Thyroid gland (tissue), 4 donors: ENCODE measurements around the gene NR2F1-AS1. TPM values are rescaled to one million over a fixed set of nuclear protein-coding genes. Genes with fewer than 3 reads are reported as not detected.

Source experiments
- DNase-seq, 2 donors: peaks; one replicate each; pipeline ENCODE4 v3.0.0-alpha.2; 2019
- H3K27ac ChIP-seq, 3 donors: fragments of 200-600 bp; sonication (generic); 1 replicate in 2 of 3; 2 replicates in 1 of 3; pipeline ENCODE4 v1.5.1; 2016 to 2019; ENCODE audit warnings: mild to moderate bottlenecking in 1 of 3, moderate library complexity in 1 of 3
- H3K27me3 ChIP-seq: fragments of 200-600 bp; sonication (generic); one replicate; pipeline ENCODE4 v1.5.1; 2019
- H3K36me3 ChIP-seq, 2 donors: fragments of 200-600 bp; sonication (generic); one replicate each; pipeline ENCODE4 v1.5.1; 2016 to 2019
- H3K4me1 ChIP-seq, 2 donors: fragments of 200-600 bp; sonication (generic); one replicate each; pipeline ENCODE4 v1.5.1; 2017 to 2019
- H3K4me3 ChIP-seq, 3 donors: fragments of 200-600 bp; sonication (generic); replicated peaks in 1 of 3; 1 replicate in 2 of 3; 2 replicates in 1 of 3; pipeline ENCODE4 v1.5.1; 2016; ENCODE audit warnings: mild to moderate bottlenecking in 1 of 3
- H3K9me3 ChIP-seq: fragments of 200-600 bp; sonication (generic); one replicate; pipeline ENCODE4 v1.5.1; 2017
- CTCF ChIP-seq, 6 experiments: fragments of 200-600 bp in 3 of 6; fragments of 450-650 bp in 3 of 6; sonication (generic) in 3 of 6; IDR thresholded peaks; one replicate each; pipeline ENCODE4 v1.5.1; 2016 to 2019; ENCODE audit warnings: antibody characterized with exemption in 6 of 6, mild to moderate bottlenecking in 2 of 6, inconsistent platforms in 1 of 6, moderate library complexity in 1 of 6
- POLR2A ChIP-seq, 2 donors: fragments of 450-650 bp; IDR thresholded peaks; one replicate each; pipeline ENCODE4 v1.6.1; 2017; ENCODE audit warnings: antibody characterized with exemption in 2 of 2, mild to moderate bottlenecking in 2 of 2, moderate library complexity in 1 of 2
- WGBS, 2 donors: methylation state at CpG; one replicate each; pipeline ENCODE4 v1.1.5; 2017; 5-methylcytosine and 5-hydroxymethylcytosine counted together
- intact Hi-C: fragments of 100-400 bp; cut with DNase I; formaldehyde crosslinking; loops from one replicate; pipeline ENCODE4 v1.15.1; 2023
- total RNA-seq, 4 donors: library from RNA; depleted of rRNA; stranded (reverse); fragments of >200 nt; gene quantifications; one replicate each; pipeline ENCODE4 v1.2.3, GENCODE V29; 2016

Gene NR2F1-AS1
- total RNA-seq, 4 donors from 2014 or later: 4.1 to 13.8 (median 10.1) TPM

DNA sequence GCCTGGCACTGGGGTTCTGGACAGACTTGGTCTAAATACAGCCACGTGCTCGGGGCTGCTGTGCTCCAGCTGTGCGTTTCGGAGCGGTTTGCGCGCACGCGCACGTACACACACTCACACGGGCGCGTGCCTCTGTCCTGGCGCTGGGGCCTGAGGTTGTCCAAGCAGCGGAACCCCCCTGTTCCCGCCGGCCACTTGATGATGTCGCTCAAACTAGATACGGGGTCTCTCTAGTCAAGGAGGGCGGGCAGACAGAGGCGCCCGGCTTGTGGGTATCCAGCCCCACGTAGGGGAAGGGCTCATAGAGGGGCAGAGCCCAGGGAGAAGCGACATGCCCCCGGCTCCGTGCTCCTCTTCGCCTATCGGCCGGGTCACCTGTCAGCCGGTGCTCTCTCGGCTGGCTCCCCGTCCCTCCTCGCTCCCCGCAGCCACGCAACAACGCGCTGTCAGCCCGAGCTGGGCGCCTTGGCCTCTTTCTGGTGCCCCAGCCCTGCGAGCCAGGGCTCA is 8.9 kb downstream of the NR2F1-AS1 start:
- Histone ChIP-seq H3K9me3 (no peaks in the 10 kb centered on the region), H3K4me1 (peaks cover 12 to 19% of the 10 kb centered on the region in 2 donors), H3K27me3 (peaks cover 21% of the 10 kb centered on the region), H3K27ac (peak overlapping the region; percentile 10 to 45 (median 23)), H3K4me3 (peak overlapping the region in 1 of 3 donors; percentile 14), H3K36me3 (no peaks in the 10 kb centered on the region)
- DNase-seq: no peak
- no peak for TF ChIP-seq POLR2A (IDR thresholded peaks at IDR 0.05)
- TF ChIP-seq CTCF (IDR thresholded peaks at IDR 0.05): no peak
- WGBS, 2 donors: 3 to 28% methylated on average over 20 to 25 of the region's 40 CpGs
- intact Hi-C loops: loop anchor here (10.0 kb wide), 1 partner anchor 487 kb away; no protein-coding TSS in a partner anchor

DNA sequence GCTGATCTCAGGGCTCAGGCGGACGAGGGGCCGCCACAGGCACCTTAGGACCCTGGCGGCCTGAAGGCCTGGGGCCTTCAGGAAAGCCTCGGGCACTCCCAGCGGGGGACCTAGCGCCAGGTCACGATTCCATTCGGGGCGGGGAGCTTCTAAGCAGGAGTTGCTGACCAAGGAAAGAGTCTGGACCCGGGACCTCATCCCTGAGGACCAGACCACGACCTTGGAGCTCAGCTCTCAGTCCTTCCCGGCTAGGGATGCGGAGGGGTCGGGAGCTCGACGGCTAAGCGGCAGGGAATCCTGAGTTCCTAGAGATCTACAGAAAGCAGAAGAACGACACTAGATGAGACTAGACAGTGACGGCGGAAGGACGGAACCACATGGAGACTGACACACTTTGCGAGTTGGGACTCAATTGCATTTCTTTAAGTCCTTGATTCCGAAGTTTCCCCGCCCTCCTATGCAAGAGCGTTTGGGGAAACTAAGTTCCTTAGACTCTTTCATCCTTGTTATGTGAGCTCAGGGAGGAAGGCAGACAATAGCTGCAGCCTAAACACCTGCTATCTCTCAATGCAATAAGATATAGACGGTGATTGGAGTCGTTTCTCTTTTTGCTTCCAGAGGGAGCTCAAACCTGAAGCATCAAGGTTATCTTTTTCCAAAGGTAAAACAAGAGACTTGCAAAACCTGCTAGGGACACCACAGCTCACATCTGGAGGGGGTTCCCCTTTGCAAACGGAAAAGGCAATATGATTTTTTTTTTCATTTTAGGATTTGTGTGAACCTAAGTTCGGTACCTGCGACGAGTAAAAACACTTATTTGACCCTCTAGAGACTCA is 9.7 kb downstream of the NR2F1-AS1 start:
- peaks cover 12 to 19% of the 10 kb centered on the region in 2 donors for H3K4me1 ChIP-seq
- peak overlapping the region in 1 of 3 donors; percentile 19 for H3K27ac ChIP-seq
- intact Hi-C loops: loop anchor here (10.0 kb wide), 1 partner anchor 487 kb away; no protein-coding TSS in a partner anchor
- WGBS, 2 donors: 52 to 62% methylated on average over 16 to 23 of the region's 32 CpGs
- TF ChIP-seq POLR2A (IDR thresholded peaks at IDR 0.05): no peak
- no peak for TF ChIP-seq CTCF (IDR thresholded peaks at IDR 0.05)
- no peaks in the 10 kb centered on the region for H3K36me3 ChIP-seq
- H3K9me3 ChIP-seq: no peaks in the 10 kb centered on the region
- DNase-seq: no peak
- H3K27me3 ChIP-seq: peaks cover 21% of the 10 kb centered on the region
- H3K4me3 ChIP-seq: no peak overlapping the region

GRCh38 chr5:93570294-93571113 is 10.5 kb downstream of the NR2F1-AS1 start:
- H3K27me3 ChIP-seq: peaks cover 21% of the 10 kb centered on the region
- intact Hi-C loops: loop anchor here (10.0 kb wide), 1 partner anchor 486 kb away; no protein-coding TSS in a partner anchor
- H3K36me3 ChIP-seq: no peaks in the 10 kb centered on the region
- H3K4me3 ChIP-seq: no peak overlapping the region
- WGBS, 2 donors: 40 to 66% methylated on average over 9 to 13 of the region's 70 CpGs
- H3K27ac ChIP-seq: peak overlapping the region in 1 of 3 donors; percentile 19
- no peaks in the 10 kb centered on the region for H3K9me3 ChIP-seq
- H3K4me1 ChIP-seq: peaks cover 12 to 19% of the 10 kb centered on the region in 2 donors
- no peak for TF ChIP-seq POLR2A (IDR thresholded peaks at IDR 0.05)
- no peak for TF ChIP-seq CTCF (IDR thresholded peaks at IDR 0.05)
- DNase-seq: no peak

DNA sequence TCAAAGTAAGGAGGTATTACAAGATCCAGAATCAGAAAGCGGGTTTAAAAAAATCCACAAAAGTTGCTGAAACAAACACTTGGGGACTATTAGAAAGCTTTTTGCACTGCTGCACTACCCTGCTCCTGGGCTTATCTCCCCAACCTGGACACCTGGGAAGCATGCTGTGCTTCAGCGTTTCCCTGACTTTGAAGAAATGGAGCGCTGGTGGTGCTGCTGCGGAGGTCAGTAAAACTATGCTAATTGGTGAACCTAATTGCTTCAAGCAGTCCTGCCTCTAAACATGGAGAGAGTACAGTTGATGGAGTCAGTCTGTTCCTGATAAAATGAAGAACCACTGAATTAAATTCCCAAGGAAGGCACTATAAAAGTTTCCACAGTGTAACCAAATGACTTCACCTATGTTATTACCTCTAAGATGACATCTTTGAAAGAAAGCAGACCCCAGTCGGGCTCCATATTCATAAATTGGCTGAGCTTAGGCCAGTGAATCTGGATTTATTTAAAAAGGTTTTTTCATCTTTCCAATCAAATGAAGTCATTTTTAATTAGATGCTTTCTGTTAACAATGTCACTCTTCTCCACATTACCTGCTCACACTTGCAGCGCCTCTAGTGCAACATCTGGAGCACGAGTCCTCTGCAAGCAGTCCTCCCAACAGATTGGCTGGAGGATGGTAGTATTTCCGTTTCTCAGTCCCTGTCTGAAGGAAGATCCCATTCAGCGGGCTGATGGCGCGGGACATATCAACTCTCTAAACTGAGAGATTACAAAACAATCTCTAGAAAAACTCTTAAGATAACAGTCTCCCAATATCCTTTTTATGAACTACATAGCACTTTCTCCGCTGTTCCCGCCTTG is 11.5 kb downstream of the NR2F1-AS1 start:
- no peak for DNase-seq
- 84 to 85% methylated on average over 13 of the region's 13 CpGs for WGBS, 2 donors
- Histone ChIP-seq H3K4me3 (no peak overlapping the region), H3K27me3 (peaks cover 21% of the 10 kb centered on the region), H3K27ac (no peak overlapping the region), H3K9me3 (no peaks in the 10 kb centered on the region), H3K4me1 (peaks cover 12 to 19% of the 10 kb centered on the region in 2 donors), H3K36me3 (no peaks in the 10 kb centered on the region)
- intact Hi-C loops: loop anchor here (10.0 kb wide), 1 partner anchor 485 kb away; no protein-coding TSS in a partner anchor
- TF ChIP-seq POLR2A (IDR thresholded peaks at IDR 0.05): no peak
- no peak for TF ChIP-seq CTCF (IDR thresholded peaks at IDR 0.05)
